Subcutaneous abdominal adipose tissue (tissue), 5 donors: Measurements from ENCODE around the gene TNFRSF19.

Experiments
- H3K27ac ChIP-seq: one replicate; pipeline ENCODE4 v1.7.0; 2013; ENCODE audit warnings: low read depth, mild to moderate bottlenecking, inconsistent platforms, low read length, moderate library complexity
- H3K27me3 ChIP-seq, 5 donors: one replicate each; pipeline ENCODE4 v1.7.0; 2013; ENCODE audit warnings: low read length in 5 of 5, inconsistent platforms in 1 of 5; ENCODE audit not compliant: control insufficient read depth in 5 of 5, insufficient read depth in 4 of 5
- H3K36me3 ChIP-seq, 5 donors: one replicate each; pipeline ENCODE4 v1.7.0; 2013; ENCODE audit warnings: low read length in 5 of 5; ENCODE audit not compliant: control insufficient read depth in 5 of 5, insufficient read depth in 5 of 5
- H3K4me1 ChIP-seq, 5 donors: one replicate each; pipeline ENCODE4 v1.7.0; 2013; ENCODE audit warnings: low read length in 5 of 5, mild to moderate bottlenecking in 3 of 5, moderate library complexity in 1 of 5; ENCODE audit not compliant: control insufficient read depth in 5 of 5, insufficient read depth in 5 of 5
- H3K4me3 ChIP-seq, 5 donors: one replicate each; pipeline ENCODE4 v1.7.0; 2013; ENCODE audit warnings: low read length in 5 of 5, low read depth in 1 of 5
- H3K9ac ChIP-seq, 5 donors: one replicate each; pipeline ENCODE4 v1.7.0; 2013; ENCODE audit warnings: low read length in 5 of 5, mild to moderate bottlenecking in 4 of 5, moderate library complexity in 3 of 5
- H3K9me3 ChIP-seq, 5 donors: one replicate each; pipeline ENCODE4 v1.7.0; 2013; ENCODE audit warnings: low read length in 5 of 5; ENCODE audit not compliant: control insufficient read depth in 5 of 5
- donor health status: healthy.
- donor health status: healthy.
- donor health status: healthy.
- donor health status: healthy.
- donor health status: healthy.

Gene TNFRSF19

DNA sequence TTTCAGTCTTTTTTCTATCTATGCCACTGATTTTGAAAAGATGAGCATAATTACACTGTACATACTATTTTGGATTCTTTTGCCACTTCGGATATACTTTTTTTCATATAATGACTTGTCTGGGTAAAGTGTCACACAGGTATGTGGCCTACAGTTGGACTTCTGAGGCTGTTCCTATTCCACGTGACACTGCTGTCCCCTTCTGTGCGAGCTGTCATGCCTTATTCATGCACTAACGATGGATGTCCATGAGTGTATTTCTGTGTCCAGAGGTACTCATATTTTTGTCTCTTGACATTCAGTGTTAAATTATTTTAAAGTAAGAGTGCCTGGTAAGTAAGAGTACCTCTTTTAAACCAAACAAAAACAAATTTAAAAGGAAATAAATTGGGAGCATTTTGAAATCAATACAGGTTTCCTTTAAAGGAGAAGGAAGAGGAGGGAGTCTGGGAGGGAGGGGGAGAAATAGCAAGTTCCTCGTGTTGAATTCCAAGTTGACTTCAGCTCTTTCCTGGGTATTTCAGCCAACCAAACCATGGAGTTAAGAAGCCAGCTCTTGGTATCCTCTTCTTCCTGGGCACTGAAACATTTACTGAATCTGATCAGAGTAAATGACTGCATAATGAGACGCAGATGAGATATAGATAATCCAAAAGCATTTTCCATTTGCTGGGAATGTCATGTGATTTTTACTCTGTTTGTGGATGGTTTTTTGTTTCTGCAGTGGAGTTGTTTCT lies 61.3 kb downstream of the TNFRSF19 start:
- Histone ChIP-seq H3K27ac (no peak overlapping the region), H3K4me1 (no peaks in the 10 kb centered on the region)

DNA sequence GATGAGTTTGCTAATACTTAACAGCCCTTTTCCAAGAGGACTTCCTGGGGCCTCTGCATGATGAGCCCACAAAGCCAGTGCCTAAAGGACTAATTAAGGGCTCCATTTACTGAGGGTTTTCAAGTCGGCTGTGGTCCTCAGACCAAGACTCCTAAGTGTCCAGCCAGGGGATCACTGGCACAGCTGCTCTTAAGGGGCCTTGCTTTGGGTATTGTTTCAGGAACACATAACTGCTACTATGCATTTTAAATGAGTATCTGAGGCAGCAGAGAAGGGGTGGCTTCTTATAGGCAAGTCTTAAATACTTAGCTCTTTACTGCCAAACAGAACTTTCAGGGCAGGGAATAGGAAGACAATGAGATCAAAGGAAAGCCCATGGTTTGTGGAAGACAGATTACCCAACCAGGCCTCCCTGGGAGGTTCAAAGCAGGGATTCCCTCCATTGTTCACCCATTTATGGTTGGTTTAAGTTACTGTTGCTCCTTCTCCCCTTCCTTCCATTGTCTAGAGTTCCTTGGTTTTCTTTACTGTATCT lies 61.9 kb downstream of the TNFRSF19 start:
- H3K9ac ChIP-seq, result no peak overlapping the region
- H3K27ac ChIP-seq, result no peak overlapping the region
- H3K36me3 ChIP-seq, result no peaks in the 10 kb centered on the region
- H3K4me3 ChIP-seq, result no peak overlapping the region
- H3K27me3 ChIP-seq, result no peaks in the 10 kb centered on the region
- H3K4me1 ChIP-seq, result no peaks in the 10 kb centered on the region
- H3K9me3 ChIP-seq, result no peaks in the 10 kb centered on the region

More for the DNA sequence above, 61.3 kb downstream of the TNFRSF19 start:
- Histone ChIP-seq H3K4me3 (no peak overlapping the region), H3K9me3 (no peaks in the 10 kb centered on the region), H3K27me3 (no peaks in the 10 kb centered on the region), H3K36me3 (no peaks in the 10 kb centered on the region), H3K9ac (no peak overlapping the region)

DNA sequence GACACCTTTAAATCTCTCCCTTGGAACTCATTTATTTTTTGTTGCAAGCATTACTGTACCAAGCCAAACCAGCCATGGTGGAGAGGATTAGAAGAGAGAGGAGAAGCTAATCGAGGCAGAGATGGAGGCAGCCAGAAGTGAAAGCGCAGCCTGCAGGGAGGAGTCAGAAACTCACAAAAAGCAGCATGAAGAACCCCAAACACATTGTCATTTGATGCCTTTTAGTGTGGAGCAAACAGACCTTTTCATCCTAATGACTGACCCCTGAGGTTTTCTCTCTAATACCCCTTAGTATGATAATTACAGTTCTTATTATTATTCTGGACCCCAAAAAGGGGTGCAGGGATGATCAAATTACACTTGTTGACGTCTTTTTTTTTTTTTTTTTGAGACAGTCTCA lies 62.5 kb downstream of the TNFRSF19 start:
- no peaks in the 10 kb centered on the region for H3K27me3 ChIP-seq
- no peak overlapping the region for H3K4me3 ChIP-seq
- no peaks in the 10 kb centered on the region for H3K36me3 ChIP-seq
- H3K27ac ChIP-seq, result no peak overlapping the region
- H3K9me3 ChIP-seq, result no peaks in the 10 kb centered on the region
- peaks cover 0 to 5% (median 2%) of the 10 kb centered on the region in 5 donors for H3K4me1 ChIP-seq
- H3K9ac ChIP-seq, result no peak overlapping the region

DNA sequence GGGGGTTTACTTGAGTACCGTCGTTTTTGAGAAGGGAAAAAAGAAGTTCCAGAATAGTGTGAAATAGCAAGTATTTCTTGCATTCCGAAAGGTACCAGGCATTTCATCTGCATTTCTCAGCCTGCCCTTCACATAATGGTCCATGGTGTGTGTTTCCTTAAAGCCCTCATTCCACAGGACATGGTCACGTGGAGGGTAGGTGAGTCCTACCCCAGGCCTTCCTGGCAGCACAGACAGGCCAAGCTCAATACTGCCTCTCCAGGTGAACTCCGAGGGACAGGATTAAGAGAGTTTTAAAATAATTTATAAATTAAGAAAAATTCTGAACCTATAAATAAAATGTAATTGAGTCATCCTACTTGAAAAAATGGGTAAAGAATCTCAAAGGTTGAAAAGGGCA lies 64.7 kb downstream of the TNFRSF19 start:
- H3K27me3 ChIP-seq, result no peaks in the 10 kb centered on the region
- no peaks in the 10 kb centered on the region for H3K36me3 ChIP-seq
- H3K9ac ChIP-seq, result no peak overlapping the region
- H3K4me3 ChIP-seq, result no peak overlapping the region
- no peaks in the 10 kb centered on the region for H3K9me3 ChIP-seq
- peaks cover 0 to 11% (median 3%) of the 10 kb centered on the region in 5 donors for H3K4me1 ChIP-seq
- no peak overlapping the region for H3K27ac ChIP-seq

DNA sequence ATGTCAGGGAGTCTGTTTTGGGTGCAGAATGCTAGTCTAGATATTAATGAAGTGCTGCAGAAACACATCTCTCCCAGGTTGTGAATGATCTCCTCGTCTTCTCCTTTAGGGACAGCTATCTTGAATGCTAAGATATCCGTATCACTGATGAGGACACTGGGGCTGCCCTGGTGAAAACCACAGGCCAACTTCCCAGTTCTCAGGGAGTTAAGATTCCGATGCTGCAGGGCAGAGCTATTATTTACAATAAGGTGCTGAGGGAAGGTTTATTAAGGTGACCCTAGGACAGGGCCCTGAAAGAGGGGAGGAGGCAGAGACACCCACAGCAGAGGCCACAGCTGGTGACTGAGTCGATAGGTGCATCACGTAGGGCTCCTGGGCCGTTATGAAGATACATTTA lies 66.1 kb downstream of the TNFRSF19 start:
- Histone ChIP-seq H3K27ac (no peak overlapping the region), H3K4me1 (peaks cover 0 to 11% (median 3%) of the 10 kb centered on the region in 5 donors), H3K4me3 (no peak overlapping the region), H3K9me3 (no peaks in the 10 kb centered on the region), H3K36me3 (no peaks in the 10 kb centered on the region), H3K9ac (no peak overlapping the region), H3K27me3 (no peaks in the 10 kb centered on the region)

DNA sequence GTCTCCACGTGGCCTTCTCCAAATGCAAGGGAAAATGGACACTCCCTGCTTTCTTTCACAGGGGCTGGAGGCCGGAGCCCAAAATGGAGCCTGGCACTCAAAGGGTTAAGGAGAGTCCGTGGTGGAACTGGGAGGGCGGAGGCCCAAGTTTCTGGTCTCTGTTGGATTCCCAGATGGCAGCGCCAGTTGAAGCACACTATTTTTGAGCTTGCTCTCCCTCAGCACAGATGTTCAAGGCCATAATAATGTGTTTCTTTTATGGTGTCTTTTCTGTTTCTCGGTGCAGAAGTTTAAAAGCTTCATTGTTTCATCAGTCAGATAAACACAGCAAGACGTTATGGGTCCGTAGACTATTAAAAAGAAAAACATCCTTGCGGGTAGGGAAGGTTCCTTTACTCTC lies 67.6 kb downstream of the TNFRSF19 start:
- Histone ChIP-seq H3K4me1 (peaks cover 0 to 11% (median 3%) of the 10 kb centered on the region in 5 donors), H3K27ac (no peak overlapping the region), H3K27me3 (no peaks in the 10 kb centered on the region), H3K4me3 (peak overlapping the region in 1 of 5 donors; percentile 39), H3K9ac (no peak overlapping the region), H3K36me3 (no peaks in the 10 kb centered on the region), H3K9me3 (no peaks in the 10 kb centered on the region)

DNA sequence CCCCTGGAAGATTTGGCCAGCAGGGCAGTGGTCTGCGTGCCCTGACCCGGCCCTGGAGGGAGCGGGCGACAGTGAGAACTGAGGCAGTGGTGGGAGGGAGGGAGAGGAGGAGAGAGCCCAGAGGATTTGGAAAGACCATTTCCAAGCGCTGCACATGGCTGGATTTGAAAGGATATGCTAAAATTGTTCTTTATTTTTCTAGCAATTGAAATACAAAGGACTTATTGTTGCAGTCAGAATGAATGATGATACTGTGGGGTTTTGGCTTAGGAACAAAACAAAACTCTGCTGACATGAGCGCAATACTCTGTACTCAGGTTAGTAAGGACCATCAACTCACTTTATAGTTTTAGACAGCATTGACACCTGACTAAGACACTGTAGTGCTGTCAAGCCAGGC lies 69.5 kb downstream of the TNFRSF19 start:
- Histone ChIP-seq H3K9me3 (no peaks in the 10 kb centered on the region), H3K9ac (no peak overlapping the region), H3K27me3 (no peaks in the 10 kb centered on the region), H3K4me1 (peaks cover 0 to 11% (median 3%) of the 10 kb centered on the region in 5 donors), H3K27ac (no peak overlapping the region), H3K36me3 (no peaks in the 10 kb centered on the region), H3K4me3 (no peak overlapping the region)

DNA sequence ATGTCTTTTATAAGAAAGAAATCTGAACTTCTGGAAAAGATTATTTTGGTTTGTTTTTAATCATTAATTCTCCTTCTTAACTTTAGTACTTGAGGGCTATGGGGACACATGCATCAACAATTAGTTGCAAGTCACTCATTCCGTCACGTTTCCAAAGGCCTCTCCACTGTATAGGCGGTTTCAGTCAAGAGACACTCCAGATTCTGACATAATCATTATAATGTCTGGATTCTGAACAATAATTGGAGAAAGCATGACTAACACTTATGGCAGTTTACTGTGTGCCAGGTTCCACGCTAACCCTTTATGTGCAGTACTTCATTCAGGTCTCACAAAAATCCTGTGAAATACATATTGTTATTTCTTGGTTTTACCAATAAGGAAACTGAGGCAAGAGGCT lies 71.9 kb downstream of the TNFRSF19 start:
- Histone ChIP-seq H3K9me3 (no peaks in the 10 kb centered on the region), H3K36me3 (no peaks in the 10 kb centered on the region), H3K4me1 (peaks cover 0 to 11% (median 3%) of the 10 kb centered on the region in 5 donors), H3K27ac (no peak overlapping the region), H3K27me3 (no peaks in the 10 kb centered on the region), H3K9ac (no peak overlapping the region), H3K4me3 (no peak overlapping the region)

DNA sequence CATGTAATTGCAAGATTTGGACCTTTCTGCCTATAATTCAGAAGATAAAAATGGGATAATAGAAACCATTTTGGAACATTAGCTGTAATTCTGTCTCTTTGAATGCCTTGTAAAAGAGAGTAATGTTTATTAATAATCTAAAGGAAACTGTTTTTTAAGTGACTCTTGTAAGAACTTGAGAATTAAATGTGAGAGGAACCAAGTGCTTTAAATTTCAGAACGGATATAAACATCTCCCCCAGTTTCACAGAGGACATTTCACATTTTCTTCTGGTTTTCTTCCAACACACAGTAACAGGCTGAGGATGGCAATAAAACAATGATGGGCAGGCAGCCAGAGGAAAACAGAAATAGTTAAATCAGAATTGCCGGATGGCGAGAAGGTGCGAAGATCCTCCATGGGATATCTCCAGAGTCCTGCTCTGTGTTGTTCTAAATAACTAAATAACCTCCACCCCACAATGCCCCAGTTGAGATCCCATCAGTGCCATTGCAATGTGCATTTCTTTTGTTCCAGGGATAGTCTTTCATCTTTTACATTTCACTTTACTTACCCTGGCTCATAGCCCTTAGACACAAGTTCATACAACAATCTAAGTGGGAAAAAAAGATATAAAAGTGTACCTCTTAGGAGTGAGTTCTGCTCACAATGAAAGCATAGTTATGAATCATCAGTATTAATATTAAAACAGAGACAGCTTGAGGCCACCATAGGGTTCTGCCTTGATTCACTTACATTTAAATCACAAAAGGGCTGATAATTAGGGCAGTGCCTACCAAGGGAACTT lies 73.3 kb downstream of the TNFRSF19 start:
- no peaks in the 10 kb centered on the region for H3K27me3 ChIP-seq
- H3K4me1 ChIP-seq, result no peaks in the 10 kb centered on the region
- no peaks in the 10 kb centered on the region for H3K36me3 ChIP-seq
- no peaks in the 10 kb centered on the region for H3K9me3 ChIP-seq
- H3K9ac ChIP-seq, result no peak overlapping the region
- H3K27ac ChIP-seq, result no peak overlapping the region
- no peak overlapping the region for H3K4me3 ChIP-seq

DNA sequence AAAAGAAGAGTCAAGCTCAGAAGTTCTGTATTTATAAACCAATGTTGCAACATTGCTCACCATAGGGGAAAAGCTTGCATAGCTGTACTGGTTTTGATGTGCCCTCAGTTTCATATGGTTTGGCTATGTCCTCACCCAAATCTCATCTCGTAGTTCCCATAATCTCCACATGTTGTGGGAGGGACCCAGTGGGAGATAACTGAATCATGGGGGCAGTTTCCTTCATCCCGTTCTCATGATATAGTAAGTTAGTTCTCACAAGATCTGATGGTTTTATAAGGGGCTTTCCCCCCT lies 73.9 kb downstream of the TNFRSF19 start:
- H3K27me3 ChIP-seq, result no peaks in the 10 kb centered on the region
- no peaks in the 10 kb centered on the region for H3K4me1 ChIP-seq
- no peak overlapping the region for H3K9ac ChIP-seq
- no peaks in the 10 kb centered on the region for H3K9me3 ChIP-seq
- no peak overlapping the region for H3K4me3 ChIP-seq
- no peaks in the 10 kb centered on the region for H3K36me3 ChIP-seq
- H3K27ac ChIP-seq, result no peak overlapping the region
